Measurements from ENCODE around the gene LRRC4C.

Gene LRRC4C

DNA sequence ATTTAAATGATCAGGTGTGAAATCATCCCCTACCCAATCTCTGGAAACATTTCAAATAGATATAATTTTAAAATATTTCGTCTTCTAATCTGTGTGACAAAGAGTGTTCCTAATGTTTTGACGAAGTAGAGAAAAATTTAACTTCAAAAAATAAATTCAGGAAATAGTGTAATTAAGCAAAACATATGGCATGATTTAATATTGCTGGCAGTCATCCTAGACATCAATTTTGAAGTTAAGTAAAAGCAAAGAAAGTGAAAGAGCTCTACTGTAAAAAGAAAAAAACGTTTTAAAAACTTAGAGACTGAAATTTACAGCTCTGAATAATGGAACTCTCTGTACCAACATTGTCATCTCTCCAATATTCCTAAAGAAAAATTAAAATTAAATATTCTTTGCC lies 1062.3 kb downstream of the LRRC4C start:
- Histone ChIP-seq H3K4me1 (ENCODE audit: control insufficient read depth in 2 of 2, insufficient read depth in 2 of 2, low read length in 2 of 2) (no peaks in the 10 kb centered on the region), H3K27ac (ENCODE audit: low read depth in 2 of 2, low read length in 2 of 2) (no peak overlapping the region), H3K4me3 (ENCODE audit: low read length in 2 of 2) (no peak overlapping the region), H3K9ac (ENCODE audit: low read depth in 1 of 2, low read length in 2 of 2) (no peak overlapping the region), H3K36me3 (ENCODE audit: control insufficient read depth in 2 of 2, insufficient read depth in 2 of 2, low read length in 2 of 2) (no peaks in the 10 kb centered on the region), H3K27me3 (ENCODE audit: control insufficient read depth in 2 of 2, insufficient read depth in 2 of 2, low read length in 2 of 2) (no peaks in the 10 kb centered on the region), H3K9me3 (ENCODE audit: control insufficient read depth in 2 of 2, low read length in 2 of 2) (peaks cover 0 to 2% of the 10 kb centered on the region in 2 donors)

DNA sequence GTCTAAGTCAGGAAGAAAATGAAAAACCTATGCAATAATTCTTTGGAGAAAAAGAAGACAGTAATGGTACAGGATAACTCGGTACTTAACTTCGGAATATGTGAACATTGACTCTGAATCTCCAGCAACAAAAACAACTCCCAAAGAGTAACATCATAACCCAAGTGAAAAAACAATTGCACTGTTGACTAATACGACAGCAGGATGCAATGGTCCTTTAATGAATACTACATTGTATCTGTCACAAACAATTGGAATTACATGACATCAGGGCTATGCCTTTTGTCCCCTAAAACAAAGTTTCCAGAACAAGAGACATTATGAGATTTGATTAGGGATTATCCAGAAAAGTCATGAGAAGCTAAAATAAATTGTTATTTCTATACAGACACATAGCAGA lies 1065.9 kb downstream of the LRRC4C start:
- Histone ChIP-seq H3K36me3 (ENCODE audit: control insufficient read depth in 2 of 2, insufficient read depth in 2 of 2, low read length in 2 of 2) (no peaks in the 10 kb centered on the region), H3K9me3 (ENCODE audit: control insufficient read depth in 2 of 2, low read length in 2 of 2) (peaks cover 0 to 2% of the 10 kb centered on the region in 2 donors), H3K4me3 (ENCODE audit: low read length in 2 of 2) (no peak overlapping the region), H3K9ac (ENCODE audit: low read depth in 1 of 2, low read length in 2 of 2) (no peak overlapping the region), H3K27me3 (ENCODE audit: control insufficient read depth in 2 of 2, insufficient read depth in 2 of 2, low read length in 2 of 2) (no peaks in the 10 kb centered on the region), H3K27ac (ENCODE audit: low read depth in 2 of 2, low read length in 2 of 2) (no peak overlapping the region), H3K4me1 (ENCODE audit: control insufficient read depth in 2 of 2, insufficient read depth in 2 of 2, low read length in 2 of 2) (no peaks in the 10 kb centered on the region)

DNA sequence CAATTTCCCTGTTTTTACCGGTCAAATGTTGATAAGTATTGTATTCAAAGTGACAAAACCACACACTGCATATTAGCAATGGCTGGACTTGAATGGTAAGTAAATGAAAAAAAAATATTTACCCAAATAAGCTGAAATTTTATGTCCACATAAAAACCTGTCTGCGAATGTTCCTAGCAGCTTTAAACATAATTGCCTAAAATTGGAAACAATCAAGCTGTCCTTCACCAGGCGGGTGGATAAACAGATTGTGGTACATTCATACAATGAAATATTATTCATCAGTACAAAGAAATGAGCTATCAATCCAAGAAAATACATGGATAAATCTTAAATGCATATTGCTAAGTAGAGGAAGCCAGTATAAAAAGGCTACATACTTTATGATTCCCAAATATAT lies 1067.8 kb downstream of the LRRC4C start:
- no peak overlapping the region for H3K4me3 ChIP-seq (ENCODE audit: low read length in 2 of 2)
- no peaks in the 10 kb centered on the region for H3K27me3 ChIP-seq (ENCODE audit: control insufficient read depth in 2 of 2, insufficient read depth in 2 of 2, low read length in 2 of 2)
- no peak overlapping the region for H3K27ac ChIP-seq (ENCODE audit: low read depth in 2 of 2, low read length in 2 of 2)
- H3K36me3 ChIP-seq (ENCODE audit: control insufficient read depth in 2 of 2, insufficient read depth in 2 of 2, low read length in 2 of 2) = no peaks in the 10 kb centered on the region
- H3K4me1 ChIP-seq (ENCODE audit: control insufficient read depth in 2 of 2, insufficient read depth in 2 of 2, low read length in 2 of 2) = no peaks in the 10 kb centered on the region
- peaks cover 0 to 2% of the 10 kb centered on the region in 2 donors for H3K9me3 ChIP-seq (ENCODE audit: control insufficient read depth in 2 of 2, low read length in 2 of 2)
- H3K9ac ChIP-seq (ENCODE audit: low read depth in 1 of 2, low read length in 2 of 2) = no peak overlapping the region

DNA sequence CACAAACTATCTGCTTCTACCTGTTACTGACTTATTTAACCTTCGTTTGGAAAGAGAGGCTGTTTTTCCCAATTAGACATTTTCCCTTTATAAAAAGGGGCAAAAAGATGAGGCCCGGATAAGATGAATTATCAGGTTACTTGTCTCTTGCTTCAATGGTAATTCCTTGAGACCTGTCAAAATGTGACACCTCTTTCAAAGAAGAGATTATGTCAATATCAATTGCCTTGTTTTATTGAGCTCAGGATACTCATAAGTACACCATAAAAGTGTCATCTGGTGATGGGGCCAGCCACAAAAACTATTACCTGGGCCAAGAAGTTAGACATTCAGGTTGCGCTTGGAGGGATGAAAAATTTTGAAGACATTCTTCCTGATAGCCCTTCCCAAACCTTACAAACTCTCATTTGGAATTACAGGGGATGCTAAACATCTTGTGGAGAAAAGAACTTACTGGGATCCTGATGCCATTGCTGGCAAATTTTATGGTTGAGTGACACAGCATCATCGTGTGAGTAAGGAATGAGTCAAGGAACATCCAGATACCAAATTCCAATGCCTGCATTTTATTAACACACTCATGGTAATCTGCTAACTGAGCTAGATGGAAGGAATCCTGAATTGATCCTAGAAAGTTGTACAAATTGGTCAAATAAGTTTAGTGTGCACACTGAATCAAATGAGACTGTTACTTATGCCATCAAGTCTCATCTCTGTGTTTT lies 1071.2 kb downstream of the LRRC4C start:
- Histone ChIP-seq H3K4me3 (ENCODE audit: low read length in 2 of 2) (no peak overlapping the region), H3K36me3 (ENCODE audit: control insufficient read depth in 2 of 2, insufficient read depth in 2 of 2, low read length in 2 of 2) (no peaks in the 10 kb centered on the region), H3K27me3 (ENCODE audit: control insufficient read depth in 2 of 2, insufficient read depth in 2 of 2, low read length in 2 of 2) (no peaks in the 10 kb centered on the region), H3K4me1 (ENCODE audit: control insufficient read depth in 2 of 2, insufficient read depth in 2 of 2, low read length in 2 of 2) (no peaks in the 10 kb centered on the region), H3K9me3 (ENCODE audit: control insufficient read depth in 2 of 2, low read length in 2 of 2) (no peaks in the 10 kb centered on the region), H3K27ac (ENCODE audit: low read depth in 2 of 2, low read length in 2 of 2) (no peak overlapping the region), H3K9ac (ENCODE audit: low read depth in 1 of 2, low read length in 2 of 2) (no peak overlapping the region)

DNA sequence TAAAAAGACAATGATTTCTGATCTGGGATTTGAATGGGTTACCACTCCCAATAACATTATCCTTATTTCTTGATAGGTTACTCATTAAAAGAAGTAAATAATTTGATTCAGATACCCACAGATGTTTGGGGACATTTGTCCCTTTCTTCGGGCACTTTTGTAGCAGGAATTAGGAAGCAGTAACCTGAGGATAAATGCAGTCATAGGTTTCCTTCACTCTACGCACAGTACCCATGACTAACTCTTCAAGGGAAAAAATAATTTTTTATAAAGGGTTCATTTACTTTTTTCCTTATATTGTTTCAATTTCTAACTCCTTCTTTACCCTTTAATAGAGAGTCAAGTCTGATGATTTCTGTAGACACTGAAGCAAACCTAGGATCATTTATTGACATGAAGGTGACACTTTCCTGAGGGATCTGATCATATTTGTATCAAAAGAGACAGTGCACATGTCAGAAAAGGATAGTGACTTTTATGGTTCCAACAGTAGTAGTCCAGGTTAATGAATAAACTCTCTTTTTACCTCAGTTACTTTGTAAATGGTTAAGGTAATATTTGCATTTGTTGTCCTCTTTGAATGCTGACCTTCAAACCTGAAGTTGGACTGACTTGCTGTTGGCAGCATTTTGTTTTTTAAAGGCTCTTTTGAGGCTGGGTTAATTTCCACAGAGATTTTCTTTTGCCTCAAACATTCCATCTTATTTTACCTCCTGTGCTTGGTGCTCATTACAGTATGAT lies 1072.0 kb downstream of the LRRC4C start:
- no peak overlapping the region for H3K9ac ChIP-seq (ENCODE audit: low read depth in 1 of 2, low read length in 2 of 2)
- H3K4me1 ChIP-seq (ENCODE audit: control insufficient read depth in 2 of 2, insufficient read depth in 2 of 2, low read length in 2 of 2) = no peaks in the 10 kb centered on the region
- H3K4me3 ChIP-seq (ENCODE audit: low read length in 2 of 2) = no peak overlapping the region
- no peaks in the 10 kb centered on the region for H3K9me3 ChIP-seq (ENCODE audit: control insufficient read depth in 2 of 2, low read length in 2 of 2)
- no peaks in the 10 kb centered on the region for H3K27me3 ChIP-seq (ENCODE audit: control insufficient read depth in 2 of 2, insufficient read depth in 2 of 2, low read length in 2 of 2)
- no peak overlapping the region for H3K27ac ChIP-seq (ENCODE audit: low read depth in 2 of 2, low read length in 2 of 2)
- no peaks in the 10 kb centered on the region for H3K36me3 ChIP-seq (ENCODE audit: control insufficient read depth in 2 of 2, insufficient read depth in 2 of 2, low read length in 2 of 2)

DNA sequence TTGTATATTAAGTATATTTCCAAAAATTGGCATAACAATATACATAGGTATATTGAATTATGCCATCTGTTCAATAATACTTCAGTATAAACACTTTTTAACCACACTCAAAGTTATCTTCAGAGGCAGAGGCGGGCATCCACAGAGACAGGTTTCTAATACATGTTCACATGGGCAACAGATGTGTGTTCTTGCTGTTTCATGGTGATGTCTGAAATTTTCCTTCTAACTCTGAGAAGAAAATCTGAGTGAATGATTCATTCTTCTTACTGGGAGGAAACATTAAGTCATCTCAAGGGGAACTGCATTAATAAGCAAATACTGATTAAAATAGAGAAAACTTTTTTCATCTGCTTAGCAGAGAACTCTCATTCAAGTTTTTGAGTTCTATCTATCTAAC lies 1074.5 kb downstream of the LRRC4C start:
- Histone ChIP-seq H3K27ac (ENCODE audit: low read depth in 2 of 2, low read length in 2 of 2) (no peak overlapping the region), H3K36me3 (ENCODE audit: control insufficient read depth in 2 of 2, insufficient read depth in 2 of 2, low read length in 2 of 2) (no peaks in the 10 kb centered on the region), H3K9ac (ENCODE audit: low read depth in 1 of 2, low read length in 2 of 2) (no peak overlapping the region), H3K27me3 (ENCODE audit: control insufficient read depth in 2 of 2, insufficient read depth in 2 of 2, low read length in 2 of 2) (no peaks in the 10 kb centered on the region), H3K9me3 (ENCODE audit: control insufficient read depth in 2 of 2, low read length in 2 of 2) (no peaks in the 10 kb centered on the region), H3K4me3 (ENCODE audit: low read length in 2 of 2) (no peak overlapping the region), H3K4me1 (ENCODE audit: control insufficient read depth in 2 of 2, insufficient read depth in 2 of 2, low read length in 2 of 2) (no peaks in the 10 kb centered on the region)

DNA sequence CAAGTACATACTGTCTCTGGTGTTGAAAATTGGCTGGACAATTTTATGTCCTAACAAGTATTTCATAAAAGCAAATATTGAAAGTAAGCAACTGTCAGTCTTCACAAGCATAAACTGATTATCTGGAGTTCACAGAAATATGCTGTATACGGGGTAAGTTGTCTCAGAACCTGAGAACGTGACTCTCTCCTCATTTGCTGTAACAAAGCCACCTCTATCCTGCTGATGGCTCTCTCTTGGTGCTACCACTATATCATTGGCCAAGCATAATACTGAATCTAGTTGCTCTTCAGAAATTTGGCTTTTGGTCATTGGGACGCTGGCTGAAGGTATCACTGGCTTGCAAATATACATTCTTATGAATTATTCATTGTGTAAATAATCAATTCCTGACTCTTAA lies 1078.0 kb downstream of the LRRC4C start:
- Histone ChIP-seq H3K27ac (ENCODE audit: low read depth in 2 of 2, low read length in 2 of 2) (no peak overlapping the region), H3K36me3 (ENCODE audit: control insufficient read depth in 2 of 2, insufficient read depth in 2 of 2, low read length in 2 of 2) (no peaks in the 10 kb centered on the region), H3K9me3 (ENCODE audit: control insufficient read depth in 2 of 2, low read length in 2 of 2) (no peaks in the 10 kb centered on the region), H3K4me3 (ENCODE audit: low read length in 2 of 2) (no peak overlapping the region), H3K9ac (ENCODE audit: low read depth in 1 of 2, low read length in 2 of 2) (no peak overlapping the region), H3K27me3 (ENCODE audit: control insufficient read depth in 2 of 2, insufficient read depth in 2 of 2, low read length in 2 of 2) (no peaks in the 10 kb centered on the region), H3K4me1 (ENCODE audit: control insufficient read depth in 2 of 2, insufficient read depth in 2 of 2, low read length in 2 of 2) (no peaks in the 10 kb centered on the region)

DNA sequence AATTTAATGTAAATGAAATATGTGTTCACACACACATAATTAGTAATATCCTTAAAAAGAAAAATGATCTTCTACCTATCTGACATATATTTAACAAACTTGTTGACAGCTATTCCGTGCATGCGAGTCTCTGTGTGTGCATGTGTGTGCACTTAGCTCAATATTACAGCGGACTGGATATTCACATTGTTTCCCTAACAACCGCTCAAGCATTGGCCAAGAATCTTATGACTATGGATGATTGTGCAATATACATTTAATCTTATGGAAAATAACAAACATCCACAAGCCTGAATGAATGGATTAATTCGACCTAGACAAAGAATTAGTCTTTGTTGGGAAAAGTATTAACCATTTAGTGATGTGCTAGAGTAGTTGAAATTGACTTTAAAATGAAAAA lies 1078.6 kb downstream of the LRRC4C start:
- Histone ChIP-seq H3K36me3 (ENCODE audit: control insufficient read depth in 2 of 2, insufficient read depth in 2 of 2, low read length in 2 of 2) (no peaks in the 10 kb centered on the region), H3K9me3 (ENCODE audit: control insufficient read depth in 2 of 2, low read length in 2 of 2) (no peaks in the 10 kb centered on the region), H3K27me3 (ENCODE audit: control insufficient read depth in 2 of 2, insufficient read depth in 2 of 2, low read length in 2 of 2) (no peaks in the 10 kb centered on the region), H3K9ac (ENCODE audit: low read depth in 1 of 2, low read length in 2 of 2) (no peak overlapping the region), H3K27ac (ENCODE audit: low read depth in 2 of 2, low read length in 2 of 2) (no peak overlapping the region), H3K4me1 (ENCODE audit: control insufficient read depth in 2 of 2, insufficient read depth in 2 of 2, low read length in 2 of 2) (no peaks in the 10 kb centered on the region), H3K4me3 (ENCODE audit: low read length in 2 of 2) (no peak overlapping the region)

DNA sequence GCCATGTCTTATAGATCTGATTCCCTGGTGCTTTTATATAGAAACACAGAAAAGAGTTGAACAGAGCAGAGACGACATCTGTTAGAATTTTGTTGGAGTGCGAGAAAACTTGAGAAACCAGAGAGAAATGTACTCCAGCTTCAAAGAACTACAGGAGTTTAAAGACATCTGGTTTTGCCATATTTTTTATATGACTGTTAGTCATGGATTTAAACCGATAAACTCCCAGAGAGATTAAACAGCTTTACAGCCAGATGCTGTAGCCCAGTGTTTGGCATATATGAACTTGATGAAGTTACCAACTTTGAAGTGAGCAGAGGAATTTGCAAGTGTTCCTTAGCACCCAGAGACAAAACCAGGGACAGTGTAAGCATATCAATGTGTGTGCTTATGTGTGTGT lies 1083.1 kb downstream of the LRRC4C start:
- Histone ChIP-seq H3K4me3 (ENCODE audit: low read length in 2 of 2) (no peak overlapping the region), H3K27ac (ENCODE audit: low read depth in 2 of 2, low read length in 2 of 2) (no peak overlapping the region), H3K9ac (ENCODE audit: low read depth in 1 of 2, low read length in 2 of 2) (no peak overlapping the region), H3K4me1 (ENCODE audit: control insufficient read depth in 2 of 2, insufficient read depth in 2 of 2, low read length in 2 of 2) (no peaks in the 10 kb centered on the region), H3K36me3 (ENCODE audit: control insufficient read depth in 2 of 2, insufficient read depth in 2 of 2, low read length in 2 of 2) (no peaks in the 10 kb centered on the region), H3K9me3 (ENCODE audit: control insufficient read depth in 2 of 2, low read length in 2 of 2) (no peaks in the 10 kb centered on the region), H3K27me3 (ENCODE audit: control insufficient read depth in 2 of 2, insufficient read depth in 2 of 2, low read length in 2 of 2) (no peaks in the 10 kb centered on the region)

DNA sequence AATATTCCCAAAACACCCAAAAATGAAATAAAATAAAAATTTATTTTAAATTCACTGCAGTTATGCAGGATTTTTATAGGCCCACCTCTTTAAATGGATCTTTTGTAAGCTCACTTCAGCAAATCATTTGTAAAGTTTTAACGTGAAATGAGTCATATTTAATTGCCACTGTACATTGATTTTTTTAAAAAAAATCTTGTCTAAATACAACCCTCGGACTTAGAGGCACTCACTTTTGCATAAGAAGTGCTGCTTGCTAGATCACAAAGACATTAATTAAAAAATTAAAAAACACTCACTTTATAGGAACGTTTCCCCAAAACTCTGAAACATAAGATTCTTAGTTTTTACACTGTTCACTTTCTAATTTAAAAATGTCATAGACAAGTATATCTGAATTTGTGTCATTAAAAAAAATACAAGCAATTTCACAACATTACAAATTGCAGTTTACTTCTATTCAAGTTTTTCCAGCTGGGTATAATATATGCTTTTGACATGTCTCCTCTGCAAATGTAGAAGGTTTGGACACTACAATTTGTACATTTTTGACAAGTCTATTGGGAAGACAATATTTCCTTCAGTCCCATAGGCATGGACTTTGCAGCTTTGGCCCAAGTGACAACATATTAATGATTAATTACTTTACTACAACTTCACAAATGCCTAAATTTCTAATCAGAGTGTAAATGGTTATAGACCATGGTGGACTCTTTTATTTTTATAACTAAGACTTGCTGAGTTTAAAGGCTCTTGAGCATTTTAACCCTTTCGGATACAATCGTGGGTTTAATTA lies 1088.4 kb downstream of the LRRC4C start:
- H3K27ac ChIP-seq (ENCODE audit: low read depth in 2 of 2, low read length in 2 of 2) = no peak overlapping the region
- H3K27me3 ChIP-seq (ENCODE audit: control insufficient read depth in 2 of 2, insufficient read depth in 2 of 2, low read length in 2 of 2) = no peaks in the 10 kb centered on the region
- no peak overlapping the region for H3K9ac ChIP-seq (ENCODE audit: low read depth in 1 of 2, low read length in 2 of 2)
- no peaks in the 10 kb centered on the region for H3K36me3 ChIP-seq (ENCODE audit: control insufficient read depth in 2 of 2, insufficient read depth in 2 of 2, low read length in 2 of 2)
- H3K4me1 ChIP-seq (ENCODE audit: control insufficient read depth in 2 of 2, insufficient read depth in 2 of 2, low read length in 2 of 2) = no peaks in the 10 kb centered on the region
- no peaks in the 10 kb centered on the region for H3K9me3 ChIP-seq (ENCODE audit: control insufficient read depth in 2 of 2, low read length in 2 of 2)
- H3K4me3 ChIP-seq (ENCODE audit: low read length in 2 of 2) = no peak overlapping the region
